IMR-90 (cell line): ENCODE results near the gene UBTD1. TPM values are rescaled to one million over a fixed set of nuclear protein-coding genes. Genes with fewer than 3 reads are reported as not detected.

ENCODE experiments used
- ATAC-seq: fragments of 200-7000 bp; cut with Tn5 transposase; 2 replicates; pipeline ENCODE4 v1.9.1; 2020; ENCODE audit warnings: low read depth, mild to moderate bottlenecking, moderate library complexity
- BruUV-seq: library from RNA; stranded (reverse); fragments of 400-500 nt; replicated peaks from 2 replicates; lab custom pipeline; 2021; lab: Mats Ljungman, UMichigan
- CTCF ChIA-PET: fragments of 300-600 bp; formaldehyde crosslinking; extraction: SDS; loops from one replicate; lab custom pipeline; 2021; ENCODE audit warnings: antibody characterized with exemption; lab: Yijun Ruan, JAX
- POLR2A ChIA-PET: fragments of 300-600 bp; sonication (Branson Sonifier 250); formaldehyde crosslinking; loops from one replicate; lab custom pipeline; 2022; ENCODE audit warnings: antibody characterized with exemption; ENCODE audit not compliant: unreplicated experiment; lab: Charles Lee
- DNase-seq: peaks from one replicate; pipeline ENCODE4 v3.0.0; 2013
- H2AFZ ChIP-seq: replicated peaks from 2 replicates; pipeline ENCODE3; 2013; ENCODE audit warnings: low read length, mild to moderate bottlenecking; ENCODE audit not compliant: poor library complexity
- H2AK5ac ChIP-seq: 2 replicates; pipeline ENCODE4 v1.6.1; 2013; ENCODE audit warnings: low read depth, low read length, inconsistent platforms
- H2AK9ac ChIP-seq: replicated peaks from 2 replicates; pipeline ENCODE3; 2013; ENCODE audit warnings: mild to moderate bottlenecking, low read depth, low read length, moderate library complexity; ENCODE audit not compliant: poor library complexity
- H2BK120ac ChIP-seq: 2 replicates; pipeline ENCODE4 v1.6.1; 2013; ENCODE audit warnings: low read depth, low read length, inconsistent platforms
- H2BK15ac ChIP-seq: 3 replicates; pipeline ENCODE4 v1.6.1; 2013; ENCODE audit warnings: low read depth, low read length, inconsistent platforms
- H2BK20ac ChIP-seq: 2 replicates; pipeline ENCODE4 v1.6.1; 2013; ENCODE audit warnings: low read depth, mild to moderate bottlenecking, inconsistent platforms, low read length, moderate library complexity
- H2BK5ac ChIP-seq: 2 replicates; pipeline ENCODE4 v1.6.1; 2013; ENCODE audit warnings: mild to moderate bottlenecking, low read depth, low read length, inconsistent platforms; ENCODE audit not compliant: poor library complexity, severe bottlenecking
- H3K14ac ChIP-seq: replicated peaks from 2 replicates; pipeline ENCODE4 v1.6.1; 2013; ENCODE audit warnings: low read depth, low read length, inconsistent platforms
- H3K18ac ChIP-seq: 2 replicates; pipeline ENCODE4 v1.6.1; 2013; ENCODE audit warnings: low read depth, low read length, control low read depth
- H3K23ac ChIP-seq: 2 replicates; pipeline ENCODE4 v1.6.1; 2013; ENCODE audit warnings: low read depth, low read length, inconsistent platforms
- H3K27ac ChIP-seq: 2 replicates; pipeline ENCODE4 v1.5.1; 2013; ENCODE audit warnings: mild to moderate bottlenecking, control low read depth, low read length; ENCODE audit not compliant: insufficient read depth
- H3K27me3 ChIP-seq: 2 replicates; pipeline ENCODE4 v1.6.1; 2013; ENCODE audit warnings: low read length; ENCODE audit not compliant: control insufficient read depth, insufficient read depth
- H3K36me3 ChIP-seq: 2 replicates; pipeline ENCODE4 v1.6.1; 2013; ENCODE audit warnings: low read length, mixed read lengths; ENCODE audit not compliant: control insufficient read depth, insufficient read depth
- H3K4ac ChIP-seq: 2 replicates; pipeline ENCODE4 v1.6.1; 2013; ENCODE audit warnings: low read depth, low read length, inconsistent platforms
- H3K4me1 ChIP-seq: 2 replicates; pipeline ENCODE4 v1.6.1; 2013; ENCODE audit warnings: low read length, mixed read lengths; ENCODE audit not compliant: control insufficient read depth, insufficient read depth
- H3K4me2 ChIP-seq: 2 replicates; pipeline ENCODE4 v1.6.1; 2013; ENCODE audit warnings: low read depth, mild to moderate bottlenecking, control low read depth, low read length, moderate library complexity
- H3K4me3 ChIP-seq: 2 replicates; pipeline ENCODE4 v1.5.1; 2013; ENCODE audit warnings: low read depth, mild to moderate bottlenecking, control low read depth, low read length, moderate library complexity; ENCODE audit not compliant: insufficient read depth
- H3K56ac ChIP-seq: 2 replicates; pipeline ENCODE4 v1.6.1; 2013; ENCODE audit warnings: low read length, inconsistent platforms; ENCODE audit not compliant: insufficient read depth; ENCODE audit errors: extremely low read depth
- H3K79me1 ChIP-seq, 2 experiments: 2 replicates each; pipeline ENCODE4 v1.6.1; 2013; ENCODE audit warnings: low read length in 2 of 2, inconsistent platforms in 1 of 2, low read depth in 1 of 2
- H3K9ac ChIP-seq: 2 replicates; pipeline ENCODE4 v1.6.1; 2013; ENCODE audit warnings: low read depth, low read length, control low read depth
- H3K9me1 ChIP-seq: 2 replicates; pipeline ENCODE4 v1.6.1; 2013; ENCODE audit warnings: low read length, inconsistent platforms; ENCODE audit not compliant: insufficient read depth
- H3K9me3 ChIP-seq: 2 replicates; pipeline ENCODE4 v1.6.1; 2013; ENCODE audit warnings: low read length; ENCODE audit not compliant: control insufficient read depth, insufficient read depth
- H4K20me1 ChIP-seq: 2 replicates; pipeline ENCODE4 v1.6.1; 2013; ENCODE audit warnings: low read length, inconsistent platforms; ENCODE audit not compliant: insufficient read depth
- H4K5ac ChIP-seq: 2 replicates; pipeline ENCODE4 v1.6.1; 2013; ENCODE audit warnings: mild to moderate bottlenecking, low read depth, low read length, control low read depth
- H4K8ac ChIP-seq, 2 experiments: 2 replicates each; pipeline ENCODE4 v1.6.1; 2013; ENCODE audit warnings: low read depth in 2 of 2, low read length in 2 of 2, control low read depth in 1 of 2, inconsistent platforms in 1 of 2
- H4K91ac ChIP-seq: 2 replicates; pipeline ENCODE4 v1.6.1; 2013; ENCODE audit warnings: low read depth, low read length, inconsistent platforms; ENCODE audit not compliant: insufficient read depth
- BHLHE40 ChIP-seq: fragments of 150-350 bp; IDR thresholded peaks from 2 replicates; pipeline ENCODE4 v1.6.1; 2016; ENCODE audit warnings: mild to moderate bottlenecking, low read depth, low read length
- FOS ChIP-seq: fragments of 150-350 bp; IDR thresholded peaks from 2 replicates; pipeline ENCODE4 v1.6.1; 2016; ENCODE audit warnings: low read depth, low read length
- WGBS, 2 experiments: methylation state at CpG; one replicate each; pipeline versions ENCODE4 v1.1.5 to v1.1.7; 2013; ENCODE audit warnings: missing lambda C conversion rate in 2 of 2; ENCODE audit not compliant: insufficient read length in 1 of 2; ENCODE audit errors: extremely low coverage in 2 of 2; 5-methylcytosine and 5-hydroxymethylcytosine counted together
- dilution Hi-C: fragments of 300-500 bp; cut with HindIII; formaldehyde crosslinking; loops from one replicate; pipeline ENCODE4 v1.14.3; 2018; ENCODE audit warnings: low sequenced_read_pairs; ENCODE audit not compliant: unreplicated experiment
- in situ Hi-C: fragments of 300-500 bp; cut with MboI; formaldehyde crosslinking; loops from 3 replicates; pipeline ENCODE4 v1.14.3; 2019; ENCODE audit warnings: low sequenced_read_pairs, inconsistent platforms, mixed read lengths
- intact Hi-C: fragments of 100-400 bp; cut with micrococcal nuclease; formaldehyde crosslinking; loops from 2 replicates; pipeline ENCODE4 v1.10.0; 2022
- polyA plus RNA-seq, 3 experiments: library from polyadenylated mRNA; depleted of rRNA; stranded (reverse); fragments of >200 nt; gene quantifications; 2 replicates each; pipeline ENCODE4 v1.2.3, GENCODE V29; 2012; ENCODE audit warnings: low replicate concordance in 1 of 3
- total RNA-seq: library from RNA; depleted of rRNA; stranded (reverse); fragments of >200 nt; gene quantifications from 2 replicates; pipeline ENCODE4 v1.2.3, GENCODE V29; 2012
- TF ChIP-seq, protein P1 (sequence below): conservative IDR thresholded peaks from 2 replicates; pipeline ENCODE4 v1.5.1; 2012; ENCODE audit warnings: mild to moderate bottlenecking, low read depth, low read length, improper control_type of control experiment

The UBTD1 gene
- total and polyA plus RNA-seq, 2 of the 4 experiments (the other 2 are of a cell fraction), result 21.9 to 44.9 TPM

DNA sequence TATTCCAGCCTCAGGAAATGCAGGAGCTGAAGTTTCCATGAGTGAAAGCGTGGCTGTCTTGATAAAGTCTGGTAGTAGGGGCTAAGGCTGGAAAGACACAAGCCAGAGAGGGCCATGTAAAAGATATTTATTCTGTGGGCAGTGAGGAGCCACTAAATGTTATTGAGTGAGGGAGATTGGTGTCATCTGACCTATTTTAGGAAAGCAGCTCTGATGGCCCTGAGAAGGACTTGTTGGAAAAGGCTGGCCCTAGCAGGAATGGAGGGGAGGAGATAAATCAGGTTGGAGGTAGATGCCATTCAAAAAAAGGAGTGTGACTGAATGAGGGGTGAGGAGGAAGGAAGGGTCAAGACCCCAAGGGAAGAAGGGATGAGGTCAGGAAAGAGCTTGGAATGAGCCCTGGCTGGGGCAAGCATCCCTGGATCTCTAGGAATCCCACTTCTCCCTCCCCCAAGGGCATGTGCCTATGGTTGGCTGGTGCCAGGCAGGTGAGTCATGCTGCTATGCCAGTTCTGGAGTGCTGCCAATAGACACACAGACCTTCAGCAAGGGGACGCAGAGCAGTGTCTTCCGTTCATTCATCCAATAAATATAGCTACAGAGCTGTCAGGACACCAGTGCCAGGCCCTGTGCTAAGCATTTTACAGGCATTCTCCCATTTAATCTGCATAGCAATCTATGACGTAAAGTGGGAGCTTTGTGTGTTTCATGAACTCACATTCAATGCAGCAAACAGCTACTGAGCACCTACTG, 75.8 kb downstream of the UBTD1 start:
- CTCF ChIA-PET, result interaction anchor here (0.6 to 0.8 kb wide), 3 partner anchors 67 to 174 kb away, joined by 3 read pairs; partner anchors contain the start of genes PI4K2A and RRP12

More for the DNA sequence above, 75.8 kb downstream of the UBTD1 start:
- no peak overlapping the region for H3K9ac ChIP-seq
- H2AFZ ChIP-seq, result peak overlapping the region; percentile 68
- peak overlapping the region; percentile 35; the same call in 1 of the 2 replicates for H3K23ac ChIP-seq
- no peaks in the 10 kb centered on the region for H3K79me1 ChIP-seq
- H3K9me3 ChIP-seq, result no peaks in the 10 kb centered on the region
- H2BK15ac ChIP-seq, result no peak overlapping the region
- peak overlapping the region; percentile 46 for H3K18ac ChIP-seq
- H4K20me1 ChIP-seq, result peaks cover 5% of the 10 kb centered on the region; the same call in 1 of the 2 replicates
- H3K9me1 ChIP-seq, result peaks cover 11% of the 10 kb centered on the region
- ATAC-seq (peak; percentile 47), DNase-seq (peak; percentile 42)
- peak overlapping the region in 1 of 2 experiments; percentile 16; a peak in 1 of 4 replicates for H4K8ac ChIP-seq
- dilution Hi-C loops, result no loop called here
- WGBS, 2 experiments, result 86% methylated on average over 1 of the region's 4 CpGs; no CpG with 5 or more reads in 1 of the 2 experiments
- H2AK9ac ChIP-seq, result peak overlapping the region; percentile 40
- intact Hi-C loops, result loop anchor here (5.0 kb wide), 1 partner anchor 158 kb away; no protein-coding TSS in a partner anchor
- in situ Hi-C loops, result loop anchor here (10.0 kb wide), 1 partner anchor 160 kb away; the partner anchor contains the start of gene ZFYVE27
- TF ChIP-seq, protein P1, sequence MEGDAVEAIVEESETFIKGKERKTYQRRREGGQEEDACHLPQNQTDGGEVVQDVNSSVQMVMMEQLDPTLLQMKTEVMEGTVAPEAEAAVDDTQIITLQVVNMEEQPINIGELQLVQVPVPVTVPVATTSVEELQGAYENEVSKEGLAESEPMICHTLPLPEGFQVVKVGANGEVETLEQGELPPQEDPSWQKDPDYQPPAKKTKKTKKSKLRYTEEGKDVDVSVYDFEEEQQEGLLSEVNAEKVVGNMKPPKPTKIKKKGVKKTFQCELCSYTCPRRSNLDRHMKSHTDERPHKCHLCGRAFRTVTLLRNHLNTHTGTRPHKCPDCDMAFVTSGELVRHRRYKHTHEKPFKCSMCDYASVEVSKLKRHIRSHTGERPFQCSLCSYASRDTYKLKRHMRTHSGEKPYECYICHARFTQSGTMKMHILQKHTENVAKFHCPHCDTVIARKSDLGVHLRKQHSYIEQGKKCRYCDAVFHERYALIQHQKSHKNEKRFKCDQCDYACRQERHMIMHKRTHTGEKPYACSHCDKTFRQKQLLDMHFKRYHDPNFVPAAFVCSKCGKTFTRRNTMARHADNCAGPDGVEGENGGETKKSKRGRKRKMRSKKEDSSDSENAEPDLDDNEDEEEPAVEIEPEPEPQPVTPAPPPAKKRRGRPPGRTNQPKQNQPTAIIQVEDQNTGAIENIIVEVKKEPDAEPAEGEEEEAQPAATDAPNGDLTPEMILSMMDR, result no peak
- peak; percentile 48 for TF ChIP-seq FOS
- peak; percentile 70; the same call in 1 of the 2 replicates for TF ChIP-seq BHLHE40
- peaks cover 16% of the 10 kb centered on the region for H3K4me1 ChIP-seq
- peak overlapping the region; percentile 5; the same call in 1 of the 2 replicates for H3K4me2 ChIP-seq
- H2BK120ac ChIP-seq, result peak overlapping the region; percentile 47; the same call in 1 of the 2 replicates
- BruUV-seq, result no TSS peak
- peak overlapping the region; percentile 13; the same call in 1 of the 2 replicates for H3K14ac ChIP-seq
- H3K27ac ChIP-seq, result peak overlapping the region; percentile 16; the same call in 1 of the 2 replicates
- H4K91ac ChIP-seq, result peak overlapping the region; percentile 24; the same call in 1 of the 2 replicates
- peak overlapping the region; percentile 64 for H2BK5ac ChIP-seq
- POLR2A ChIA-PET, result interaction anchor here (0.6 kb wide), 1 partner anchor 41 kb away, joined by 4 read pairs; no protein-coding TSS in a partner anchor
- no peak overlapping the region for H3K56ac ChIP-seq
- no peaks in the 10 kb centered on the region; the same call in 1 of the 2 replicates for H3K27me3 ChIP-seq
- H3K36me3 ChIP-seq, result peaks cover 10% of the 10 kb centered on the region; the same call in 1 of the 2 replicates
- peak overlapping the region; percentile 48 for H3K4ac ChIP-seq
- H3K4me3 ChIP-seq, result no peak overlapping the region
- peak overlapping the region; percentile 79 for H2AK5ac ChIP-seq
- peak overlapping the region; percentile 58; the same call in 1 of the 2 replicates for H2BK20ac ChIP-seq
- no peak overlapping the region for H4K5ac ChIP-seq
